NCI-H82 treated with DMSO at 0.1 percent for 48 hours (cell line): ENCODE measurements around the gene DAB2.
"Not testable (repeated sequence)": the region's sequence is repeated elsewhere in the genome, so short reads cannot be mapped to it uniquely, and the experiment has no call there.

ENCODE experiments used
- DNase-seq: peaks from one replicate; lab custom pipeline; 2025; ENCODE audit not compliant: unreplicated experiment; lab: John Stamatoyannopoulos, UW

The DAB2 gene

DNA sequence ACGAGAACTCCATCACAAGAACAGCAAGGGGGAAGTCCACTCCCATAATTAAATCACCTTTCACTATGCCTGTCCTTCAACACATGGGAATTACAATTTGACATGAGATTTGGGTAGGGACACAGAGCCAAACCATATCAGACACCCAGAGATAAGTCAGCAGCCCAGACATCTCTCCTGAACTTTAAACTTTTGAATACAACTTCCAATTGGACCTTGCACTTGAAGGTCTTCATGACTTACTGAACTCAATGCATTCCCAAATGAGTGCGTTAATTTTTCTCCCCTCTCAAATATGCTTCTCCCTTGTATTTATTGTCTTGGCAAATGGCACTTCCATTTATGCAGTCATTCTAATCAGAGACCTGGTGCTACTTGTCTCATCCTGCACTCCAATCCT, 72.6 kb downstream of the DAB2 start:
- DNase-seq: no peak

DNA sequence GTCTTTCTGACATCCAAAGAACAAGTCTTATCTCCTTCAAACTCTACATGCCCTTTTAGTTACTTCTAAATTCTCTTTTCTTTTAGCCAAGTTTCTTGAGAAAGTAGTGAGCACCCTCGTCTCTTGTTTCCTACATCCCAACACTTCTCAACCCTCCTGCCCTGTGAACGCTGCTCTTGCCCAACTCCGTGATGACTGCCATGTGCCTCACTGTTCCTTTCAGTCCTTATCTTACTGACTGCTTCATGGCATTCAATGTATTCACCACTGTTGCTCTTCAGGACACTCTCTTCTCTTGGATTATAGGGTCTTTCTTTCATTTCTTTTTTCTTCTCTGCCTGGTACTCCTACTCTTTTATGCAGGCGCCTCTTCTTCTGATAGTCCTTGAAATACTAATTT, 75.3 kb downstream of the DAB2 start:
- no peak for DNase-seq

- no peak for DNase-seq
These were observed 82.3 kb downstream of the DAB2 start for GRCh38 chr5:39342460-39342859.

DNA sequence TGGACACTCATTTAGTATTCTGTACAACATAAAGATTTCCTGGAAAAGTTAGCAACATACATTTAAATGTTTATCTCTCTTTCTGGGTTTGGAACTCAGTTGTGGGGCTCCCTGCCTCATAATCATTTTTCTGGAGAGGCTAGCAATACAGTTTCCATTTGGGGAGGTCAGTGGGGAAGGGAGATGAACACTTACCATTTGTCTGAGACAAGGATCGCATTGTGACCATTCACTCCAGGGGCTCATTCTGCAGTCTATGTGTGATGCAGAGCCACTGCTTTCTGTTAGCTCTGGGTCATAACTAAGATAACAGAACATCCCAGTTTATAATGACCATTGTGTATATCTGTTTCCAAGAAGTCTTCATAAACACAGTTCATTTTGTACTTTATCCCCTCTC, 82.9 kb downstream of the DAB2 start:
- no peak for DNase-seq

GRCh38 chr5:39340506-39340905, 84.3 kb downstream of the DAB2 start:
- no peak for DNase-seq

DNA sequence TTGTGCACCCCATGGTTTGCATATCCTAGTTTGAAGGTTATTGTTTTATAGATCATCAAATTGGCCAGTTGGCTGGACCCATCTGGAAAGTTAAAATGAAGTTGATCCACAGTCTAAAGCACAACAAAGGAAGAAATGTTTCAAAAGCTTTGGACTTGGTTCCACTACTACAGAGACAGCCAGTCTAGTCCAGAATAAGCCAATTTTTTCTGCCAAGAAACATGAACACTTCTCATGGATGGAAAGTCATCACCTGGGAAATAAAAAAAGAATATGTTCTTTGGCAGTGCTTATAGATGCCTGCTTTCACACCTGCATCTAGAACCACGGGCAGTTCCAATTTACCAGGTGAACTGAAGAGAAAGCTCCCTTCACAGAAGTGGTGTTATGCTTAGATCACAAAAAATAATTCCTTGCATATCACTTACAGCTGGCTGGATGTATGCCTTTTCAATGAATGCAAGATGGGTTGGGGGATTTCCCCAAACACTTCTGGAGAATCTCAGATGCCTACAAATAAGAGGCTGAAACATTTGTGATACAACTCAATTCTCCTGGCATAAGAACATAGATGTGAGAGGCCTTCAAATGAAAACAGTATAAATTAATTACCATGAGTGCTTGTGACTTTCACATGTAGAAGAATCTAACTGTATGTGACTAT, 87.4 kb downstream of the DAB2 start:
- DNase-seq: no peak

- DNase-seq: not testable (repeated sequence)
These were observed 90.5 kb downstream of the DAB2 start for GRCh38 chr5:39334296-39334695.

DNA sequence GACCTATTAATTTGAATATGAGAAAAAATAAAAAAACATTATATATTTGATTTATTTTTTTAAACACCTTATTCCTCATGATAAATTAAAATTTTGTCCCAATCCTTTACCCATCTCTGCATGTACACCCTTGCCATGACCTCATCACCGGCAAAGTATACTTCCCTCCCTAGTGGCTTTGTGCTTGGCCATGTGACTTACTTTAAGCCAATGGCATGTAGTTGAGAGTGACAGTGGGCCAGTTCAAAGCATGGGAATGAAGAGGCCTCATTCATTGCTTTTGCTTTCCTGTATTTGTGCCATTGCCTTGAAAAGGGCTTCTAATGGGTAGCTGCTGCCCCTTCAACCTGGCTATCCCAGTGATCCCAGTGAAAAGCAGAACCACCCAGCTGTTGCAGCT, 91.7 kb downstream of the DAB2 start:
- no peak for DNase-seq

DNA sequence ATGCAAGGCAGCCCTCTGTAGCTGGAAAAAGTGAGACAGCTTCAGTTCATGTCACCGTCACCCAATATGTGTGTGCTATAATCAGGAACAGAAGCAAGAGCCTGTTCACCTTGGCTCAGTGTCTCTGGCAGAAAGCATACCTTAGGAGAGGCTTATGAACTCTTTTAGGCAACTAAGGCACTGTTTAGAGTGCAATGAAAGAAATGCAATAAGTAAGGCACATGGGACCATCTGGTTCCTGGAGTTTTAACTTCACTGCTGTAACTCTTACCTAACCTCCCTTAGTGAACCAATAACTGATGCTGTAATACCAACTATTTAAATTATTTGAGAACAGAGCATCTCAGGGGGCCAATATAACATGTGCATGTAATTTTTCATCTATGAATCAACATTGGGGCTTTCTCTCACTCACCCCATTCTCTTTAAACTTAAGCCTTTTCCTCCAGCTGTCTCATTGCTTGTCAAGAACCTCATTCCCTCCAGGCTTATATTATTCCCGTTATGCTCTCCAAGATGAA, 92.9 kb downstream of the DAB2 start:
- no peak for DNase-seq

DNA sequence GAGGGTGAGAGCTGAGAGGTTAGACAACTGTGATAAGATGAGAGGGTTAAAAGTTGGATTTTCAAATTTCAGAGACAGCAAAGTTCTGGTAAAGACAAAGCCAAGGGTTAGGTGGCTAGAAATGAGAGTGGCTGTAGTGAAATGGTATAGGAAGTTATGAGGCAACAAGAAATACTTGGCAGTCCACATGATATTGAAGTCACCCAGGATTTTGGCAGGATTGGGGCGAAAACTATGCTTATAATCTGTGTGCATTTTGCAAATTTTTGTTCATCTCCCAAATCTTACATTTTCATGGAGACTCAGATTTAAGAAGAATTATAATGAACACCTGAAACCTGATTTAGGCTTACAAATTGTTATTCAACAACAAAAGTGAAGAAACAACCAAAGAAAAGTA, 96.0 kb downstream of the DAB2 start:
- DNase-seq: no peak

GRCh38 chr5:39323542-39323941, 101.2 kb downstream of the DAB2 start:
- DNase-seq: no peak
